Neural cell (in vitro differentiated cells): ENCODE measurements around the gene PRR36. TPM values are rescaled to one million over a fixed set of nuclear protein-coding genes. Genes with fewer than 3 reads are reported as not detected.

Source experiments
- H2AFZ ChIP-seq: fragments of 200-600, 300-800 bp; sonication (generic), shearing (Covaris generic); 2 replicates; pipeline ENCODE4 v1.6.0; 2014; ENCODE audit warnings: low read depth, mild to moderate bottlenecking, antibody characterized with exemption, low read length, moderate library complexity
- H3F3A ChIP-seq: fragments of 200-600 bp; shearing (Covaris generic); 2 replicates; pipeline ENCODE4 v1.6.1; 2016; ENCODE audit warnings: mild to moderate bottlenecking, moderate library complexity, mixed read lengths, antibody characterized with exemption, low read length; ENCODE audit not compliant: insufficient read depth, poor library complexity, severe bottlenecking
- H3K27ac ChIP-seq: fragments of 200-600, 300-800 bp; sonication (generic), shearing (Covaris generic); 2 replicates; pipeline ENCODE4 v1.5.1; 2014; ENCODE audit warnings: mild to moderate bottlenecking, low read length, moderate library complexity
- H3K27me3 ChIP-seq: fragments of 300-800, 200-600 bp; sonication (generic), shearing (Covaris generic); 2 replicates; pipeline ENCODE4 v1.6.0; 2014; ENCODE audit warnings: mild to moderate bottlenecking, low read depth, low read length, moderate library complexity; ENCODE audit not compliant: insufficient read depth
- H3K36me3 ChIP-seq: fragments of 300-800, 200-600 bp; sonication (generic), shearing (Covaris generic); 2 replicates; pipeline ENCODE4 v1.5.1; 2014; ENCODE audit warnings: mild to moderate bottlenecking, antibody characterized with exemption, low read length, moderate library complexity; ENCODE audit not compliant: insufficient read depth
- H3K4me2 ChIP-seq: fragments of 300-800, 200-600 bp; sonication (generic), shearing (Covaris generic); 2 replicates; pipeline ENCODE4 v1.6.0; 2014; ENCODE audit warnings: mild to moderate bottlenecking, low read length
- H3K4me3 ChIP-seq: fragments of 300-800, 200-600 bp; sonication (generic), shearing (Covaris generic); 2 replicates; pipeline ENCODE4 v1.5.1; 2014; ENCODE audit warnings: mild to moderate bottlenecking, low read length, moderate library complexity
- H3K79me2 ChIP-seq: fragments of 200-600 bp; shearing (Covaris generic); replicated peaks from 2 replicates; pipeline ENCODE4 v1.6.0; 2014; ENCODE audit warnings: mild to moderate bottlenecking, low read length, moderate library complexity; ENCODE audit not compliant: insufficient read depth
- H3K9ac ChIP-seq: fragments of 300-800, 200-600 bp; sonication (generic), shearing (Covaris generic); 2 replicates; pipeline ENCODE4 v1.6.1; 2016; ENCODE audit warnings: mild to moderate bottlenecking, low read length, mixed read lengths
- H3K9me2 ChIP-seq: fragments of 200-600 bp; shearing (Covaris generic); 2 replicates; pipeline ENCODE4 v1.6.1; 2016; ENCODE audit warnings: mild to moderate bottlenecking, low read length, mixed read lengths; ENCODE audit not compliant: insufficient read depth
- H3K9me3 ChIP-seq: fragments of 200-600, 300-800 bp; sonication (generic), shearing (Covaris generic); 2 replicates; pipeline ENCODE4 v1.6.1; 2016; ENCODE audit warnings: mild to moderate bottlenecking, mixed run types, low read length, moderate library complexity, mixed read lengths
- H4K20me1 ChIP-seq: fragments of 200-600 bp; shearing (Covaris generic); 2 replicates; pipeline ENCODE4 v1.6.1; 2016; ENCODE audit warnings: mild to moderate bottlenecking, mixed run types; ENCODE audit not compliant: insufficient read depth
- EP300 ChIP-seq: fragments of 450-650 bp; conservative IDR thresholded peaks from 2 replicates; pipeline ENCODE4 v1.6.1; 2014; ENCODE audit warnings: antibody characterized with exemption, mild to moderate bottlenecking, moderate library complexity; ENCODE audit not compliant: poor library complexity, severe bottlenecking
- EZH2 ChIP-seq: fragments of 200-600, 300-800 bp; shearing (Covaris generic), sonication (generic); IDR thresholded peaks from 2 replicates; pipeline ENCODE4 v1.6.1; 2014; ENCODE audit warnings: antibody characterized with exemption, low read length, borderline replicate concordance, mild to moderate bottlenecking; ENCODE audit not compliant: insufficient read depth, poor library complexity, severe bottlenecking
- MXI1 ChIP-seq: fragments of 450-650 bp; conservative IDR thresholded peaks from 2 replicates; pipeline ENCODE4 v1.6.1; 2014; ENCODE audit warnings: antibody characterized with exemption, mild to moderate bottlenecking; ENCODE audit not compliant: poor library complexity, severe bottlenecking
- POLR2AphosphoS5 ChIP-seq: IDR thresholded peaks from 2 replicates; pipeline ENCODE4 v1.6.1; 2012
- RAD21 ChIP-seq: fragments of 450-650 bp; conservative IDR thresholded peaks from 2 replicates; pipeline ENCODE4 v1.6.1; 2014; ENCODE audit warnings: antibody characterized with exemption, mild to moderate bottlenecking, moderate library complexity
- SMC3 ChIP-seq: fragments of 450-650 bp; conservative IDR thresholded peaks from 2 replicates; pipeline ENCODE4 v1.6.1; 2014; ENCODE audit warnings: antibody characterized with exemption, mild to moderate bottlenecking, moderate library complexity; ENCODE audit not compliant: poor library complexity
- TAF1 ChIP-seq: IDR thresholded peaks from 2 replicates; pipeline ENCODE4 v1.6.1; 2012; ENCODE audit warnings: low read depth
- polyA minus RNA-seq: library from RNA; depleted of rRNA, polyadenylated mRNA; stranded (reverse); fragments of >200 nt; gene quantifications from 2 replicates; pipeline ENCODE4 v1.2.3, GENCODE V29; 2014
- polyA plus RNA-seq: library from polyadenylated mRNA; depleted of rRNA; stranded (reverse); fragments of >200 nt; gene quantifications from 2 replicates; pipeline ENCODE4 v1.2.3, GENCODE V29; 2014
- TF ChIP-seq, protein P1 (sequence below): fragments of 450-650 bp; IDR thresholded peaks from 2 replicates; pipeline ENCODE4 v1.5.1; 2014; ENCODE audit warnings: antibody characterized with exemption, mild to moderate bottlenecking, moderate library complexity; ENCODE audit not compliant: poor library complexity, severe bottlenecking
- TF ChIP-seq, protein P2 (sequence below): IDR thresholded peaks from 2 replicates; pipeline ENCODE4 v1.6.1; 2012; ENCODE audit warnings: borderline replicate concordance

PRR36 gene
- 2.5 and 2.7 TPM in 2 replicates for polyA plus RNA-seq
- polyA minus RNA-seq: 5.4 and 6.6 TPM in 2 replicates

DNA sequence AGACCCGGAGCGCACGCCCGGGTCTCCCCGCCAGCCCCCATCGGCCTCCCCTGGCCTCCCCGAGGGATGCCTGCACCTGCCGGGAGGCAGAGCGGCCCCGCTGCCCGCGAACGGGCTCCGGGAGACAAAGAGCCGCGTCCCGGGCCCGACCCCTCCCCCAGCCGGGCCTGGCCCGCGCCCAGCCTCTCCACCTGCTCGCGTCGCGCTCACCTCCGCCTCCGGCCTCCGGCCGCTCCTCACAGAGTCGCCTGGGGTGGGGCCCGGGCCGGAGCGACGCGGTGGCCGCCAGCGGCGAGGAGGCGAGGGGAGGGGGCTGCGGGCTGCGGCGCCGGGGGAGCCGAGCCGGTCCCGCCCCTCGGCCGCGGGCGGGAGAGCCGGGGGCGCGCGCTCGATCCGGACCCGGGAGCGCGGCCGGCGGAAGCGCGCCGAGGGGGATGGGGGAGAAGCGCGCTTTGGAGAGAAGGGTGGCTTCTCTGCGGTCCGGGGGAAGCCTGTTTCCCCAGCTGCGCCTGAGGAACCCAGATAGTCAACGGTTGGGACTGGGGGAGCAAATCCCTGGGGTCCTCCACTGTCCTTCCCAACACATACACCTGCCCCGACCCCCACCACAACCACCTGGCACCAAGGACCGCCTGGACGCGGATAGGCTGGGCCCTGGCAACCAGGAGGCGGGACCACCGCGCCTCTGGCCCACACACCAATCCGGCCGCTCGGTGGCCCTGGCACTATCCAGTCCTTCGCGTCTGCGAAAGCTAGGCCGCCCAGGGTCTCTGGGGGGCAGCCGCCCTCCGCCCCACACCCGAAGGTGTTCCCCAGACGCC is at the start of gene PRR36:
PRR36 (minus strand) TSS at position 315 of the 821 bp plus-strand sequence. CDS start 701 bp downstream, outside the sequence.
- TF ChIP-seq EZH2: no peak
- TF ChIP-seq TAF1: no peak
- peak; percentile 27 for TF ChIP-seq SMC3
- peak; percentile 61 for TF ChIP-seq EP300
- TF ChIP-seq, protein P1, sequence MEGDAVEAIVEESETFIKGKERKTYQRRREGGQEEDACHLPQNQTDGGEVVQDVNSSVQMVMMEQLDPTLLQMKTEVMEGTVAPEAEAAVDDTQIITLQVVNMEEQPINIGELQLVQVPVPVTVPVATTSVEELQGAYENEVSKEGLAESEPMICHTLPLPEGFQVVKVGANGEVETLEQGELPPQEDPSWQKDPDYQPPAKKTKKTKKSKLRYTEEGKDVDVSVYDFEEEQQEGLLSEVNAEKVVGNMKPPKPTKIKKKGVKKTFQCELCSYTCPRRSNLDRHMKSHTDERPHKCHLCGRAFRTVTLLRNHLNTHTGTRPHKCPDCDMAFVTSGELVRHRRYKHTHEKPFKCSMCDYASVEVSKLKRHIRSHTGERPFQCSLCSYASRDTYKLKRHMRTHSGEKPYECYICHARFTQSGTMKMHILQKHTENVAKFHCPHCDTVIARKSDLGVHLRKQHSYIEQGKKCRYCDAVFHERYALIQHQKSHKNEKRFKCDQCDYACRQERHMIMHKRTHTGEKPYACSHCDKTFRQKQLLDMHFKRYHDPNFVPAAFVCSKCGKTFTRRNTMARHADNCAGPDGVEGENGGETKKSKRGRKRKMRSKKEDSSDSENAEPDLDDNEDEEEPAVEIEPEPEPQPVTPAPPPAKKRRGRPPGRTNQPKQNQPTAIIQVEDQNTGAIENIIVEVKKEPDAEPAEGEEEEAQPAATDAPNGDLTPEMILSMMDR: peak; percentile 49
- peak; percentile 72 for TF ChIP-seq POLR2AphosphoS5
- TF ChIP-seq, protein P2, sequence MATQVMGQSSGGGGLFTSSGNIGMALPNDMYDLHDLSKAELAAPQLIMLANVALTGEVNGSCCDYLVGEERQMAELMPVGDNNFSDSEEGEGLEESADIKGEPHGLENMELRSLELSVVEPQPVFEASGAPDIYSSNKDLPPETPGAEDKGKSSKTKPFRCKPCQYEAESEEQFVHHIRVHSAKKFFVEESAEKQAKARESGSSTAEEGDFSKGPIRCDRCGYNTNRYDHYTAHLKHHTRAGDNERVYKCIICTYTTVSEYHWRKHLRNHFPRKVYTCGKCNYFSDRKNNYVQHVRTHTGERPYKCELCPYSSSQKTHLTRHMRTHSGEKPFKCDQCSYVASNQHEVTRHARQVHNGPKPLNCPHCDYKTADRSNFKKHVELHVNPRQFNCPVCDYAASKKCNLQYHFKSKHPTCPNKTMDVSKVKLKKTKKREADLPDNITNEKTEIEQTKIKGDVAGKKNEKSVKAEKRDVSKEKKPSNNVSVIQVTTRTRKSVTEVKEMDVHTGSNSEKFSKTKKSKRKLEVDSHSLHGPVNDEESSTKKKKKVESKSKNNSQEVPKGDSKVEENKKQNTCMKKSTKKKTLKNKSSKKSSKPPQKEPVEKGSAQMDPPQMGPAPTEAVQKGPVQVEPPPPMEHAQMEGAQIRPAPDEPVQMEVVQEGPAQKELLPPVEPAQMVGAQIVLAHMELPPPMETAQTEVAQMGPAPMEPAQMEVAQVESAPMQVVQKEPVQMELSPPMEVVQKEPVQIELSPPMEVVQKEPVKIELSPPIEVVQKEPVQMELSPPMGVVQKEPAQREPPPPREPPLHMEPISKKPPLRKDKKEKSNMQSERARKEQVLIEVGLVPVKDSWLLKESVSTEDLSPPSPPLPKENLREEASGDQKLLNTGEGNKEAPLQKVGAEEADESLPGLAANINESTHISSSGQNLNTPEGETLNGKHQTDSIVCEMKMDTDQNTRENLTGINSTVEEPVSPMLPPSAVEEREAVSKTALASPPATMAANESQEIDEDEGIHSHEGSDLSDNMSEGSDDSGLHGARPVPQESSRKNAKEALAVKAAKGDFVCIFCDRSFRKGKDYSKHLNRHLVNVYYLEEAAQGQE: peak; percentile 61
- no peak for TF ChIP-seq RAD21
- TF ChIP-seq MXI1: peak; percentile 44
- Histone ChIP-seq H3K27ac (peak within 1 kb of the TSS; percentile 86), H3K4me2 (peak within 1 kb of the TSS; percentile 88), H3K9me3 (no peaks in the 10 kb centered on the region), H3K79me2 (peaks cover 13% of the 10 kb centered on the region), H3F3A (peaks cover 6% of the 10 kb centered on the region), H3K9me2 (no peaks in the 10 kb centered on the region), H3K9ac (peak within 1 kb of the TSS; percentile 98), H3K4me3 (peak within 1 kb of the TSS; percentile 92), H2AFZ (peak within 1 kb of the TSS; percentile 75), H3K36me3 (no peaks in the 10 kb centered on the region), H4K20me1 (no peaks in the 10 kb centered on the region), H3K27me3 (no peaks in the 10 kb centered on the region)

- Histone ChIP-seq H3K79me2 (peaks cover 14% of the 10 kb centered on the region), H3K27me3 (peaks cover 3% of the 10 kb centered on the region), H4K20me1 (peaks cover 10% of the 10 kb centered on the region), H3F3A (no peaks in the 10 kb centered on the region), H3K4me2 (no peak overlapping the region), H3K4me3 (peak overlapping the region; percentile 70), H3K9me2 (no peaks in the 10 kb centered on the region), H3K36me3 (no peaks in the 10 kb centered on the region), H3K9ac (no peak overlapping the region), H2AFZ (no peak overlapping the region), H3K27ac (no peak overlapping the region), H3K9me3 (no peaks in the 10 kb centered on the region)
- TF ChIP-seq EZH2: no peak
- no peak for TF ChIP-seq EP300
- no peak for TF ChIP-seq POLR2AphosphoS5
- no peak for TF ChIP-seq MXI1
- no peak for TF ChIP-seq RAD21
- no peak for TF ChIP-seq TAF1
- TF ChIP-seq, protein P1: no peak
- TF ChIP-seq SMC3: no peak
- TF ChIP-seq, protein P2: no peak
These were observed 49.4 kb upstream of the PRR36 start for GRCh38 chr19:7923295-7924191.
